A673 (cell line): ENCODE measurements around the gene TSC22D3.

ENCODE experiments used
- EZH2 ChIP-seq: fragments of 200-600 bp; sonication (generic); IDR thresholded peaks from 2 replicates; pipeline ENCODE4 v1.6.1; 2017; ENCODE audit warnings: borderline replicate concordance, low read depth, mild to moderate bottlenecking, mixed read lengths, antibody characterized with exemption, low read length; ENCODE audit not compliant: poor library complexity, severe bottlenecking
- TF ChIP-seq, protein P1 (sequence below): fragments of 300-800, 200-600 bp; sonication (generic); conservative IDR thresholded peaks from 2 replicates; pipeline ENCODE4 v1.5.1; 2017; ENCODE audit warnings: low read depth, mild to moderate bottlenecking, antibody characterized with exemption, low read length, moderate library complexity, mixed read lengths

DNA sequence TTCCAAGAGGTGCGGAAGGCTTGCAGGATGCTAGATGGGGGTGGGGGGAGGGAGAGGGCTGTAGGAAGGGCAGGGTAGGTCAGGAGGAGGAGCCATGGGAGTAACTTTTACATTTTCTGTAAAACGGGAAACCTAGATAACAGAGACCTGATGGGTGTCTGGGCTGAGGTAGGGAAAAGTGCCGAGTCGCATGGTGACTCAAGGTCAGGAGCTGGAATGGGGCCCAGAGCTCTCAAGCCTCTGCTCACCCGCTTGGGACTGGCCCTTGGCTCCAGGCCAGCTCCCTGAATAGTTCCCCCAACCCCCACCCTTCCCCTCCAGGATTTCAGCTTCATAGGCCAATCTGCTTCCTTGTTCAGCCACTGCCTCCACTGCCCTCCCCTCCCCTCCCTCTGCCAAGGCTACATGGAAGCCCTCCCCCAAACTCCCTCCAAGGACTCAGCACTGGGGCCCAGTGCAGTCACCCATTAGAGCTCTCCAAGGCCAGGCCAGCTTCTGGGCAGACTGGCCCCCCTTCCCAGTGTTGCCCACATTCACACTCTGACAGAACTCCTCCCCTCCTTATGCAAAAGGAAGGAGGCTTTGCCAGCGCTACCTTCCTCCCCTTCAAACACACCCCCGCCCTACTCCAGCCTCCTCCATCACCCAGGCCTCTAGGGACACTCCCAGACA lies 43.6 kb downstream of the TSC22D3 start:
- TF ChIP-seq, protein P1, sequence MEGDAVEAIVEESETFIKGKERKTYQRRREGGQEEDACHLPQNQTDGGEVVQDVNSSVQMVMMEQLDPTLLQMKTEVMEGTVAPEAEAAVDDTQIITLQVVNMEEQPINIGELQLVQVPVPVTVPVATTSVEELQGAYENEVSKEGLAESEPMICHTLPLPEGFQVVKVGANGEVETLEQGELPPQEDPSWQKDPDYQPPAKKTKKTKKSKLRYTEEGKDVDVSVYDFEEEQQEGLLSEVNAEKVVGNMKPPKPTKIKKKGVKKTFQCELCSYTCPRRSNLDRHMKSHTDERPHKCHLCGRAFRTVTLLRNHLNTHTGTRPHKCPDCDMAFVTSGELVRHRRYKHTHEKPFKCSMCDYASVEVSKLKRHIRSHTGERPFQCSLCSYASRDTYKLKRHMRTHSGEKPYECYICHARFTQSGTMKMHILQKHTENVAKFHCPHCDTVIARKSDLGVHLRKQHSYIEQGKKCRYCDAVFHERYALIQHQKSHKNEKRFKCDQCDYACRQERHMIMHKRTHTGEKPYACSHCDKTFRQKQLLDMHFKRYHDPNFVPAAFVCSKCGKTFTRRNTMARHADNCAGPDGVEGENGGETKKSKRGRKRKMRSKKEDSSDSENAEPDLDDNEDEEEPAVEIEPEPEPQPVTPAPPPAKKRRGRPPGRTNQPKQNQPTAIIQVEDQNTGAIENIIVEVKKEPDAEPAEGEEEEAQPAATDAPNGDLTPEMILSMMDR, result no peak
- TF ChIP-seq EZH2, result no peak
